SK-N-SH (cell line): ENCODE results near the gene ADGRB2.

Source experiments
- EP300 ChIP-seq, 2 experiments: IDR thresholded peaks; 2 replicates each; pipeline versions ENCODE4 v1.4.0 to v1.6.1; 2012; ENCODE audit warnings: borderline replicate concordance in 1 of 2, low read depth in 1 of 2, low read length in 1 of 2
- EZH2phosphoT487 ChIP-seq: fragments of 200-600 bp; sonication (generic); IDR thresholded peaks from 2 replicates; pipeline ENCODE4 v1.6.1; 2017; ENCODE audit warnings: low read depth, mixed run types, mild to moderate bottlenecking, antibody characterized with exemption, moderate library complexity, borderline replicate concordance
- FOXM1 ChIP-seq: IDR thresholded peaks from 2 replicates; pipeline ENCODE4 v1.4.0; 2012; ENCODE audit warnings: low read depth, mild to moderate bottlenecking
- MXI1 ChIP-seq: IDR thresholded peaks from 2 replicates; pipeline ENCODE4 v1.6.1; 2012; ENCODE audit warnings: mild to moderate bottlenecking, low read depth, low read length, improper control_type of control experiment
- NFIC ChIP-seq: IDR thresholded peaks from 2 replicates; pipeline ENCODE4 v1.4.0; 2012; ENCODE audit warnings: borderline replicate concordance
- NRF1 ChIP-seq: IDR thresholded peaks from 2 replicates; pipeline ENCODE4 v1.6.1; 2012; ENCODE audit warnings: low read depth, mild to moderate bottlenecking, low read length
- POLR2AphosphoS5 ChIP-seq: IDR thresholded peaks from 2 replicates; pipeline ENCODE4 v1.6.1; 2012; ENCODE audit warnings: low read depth, low read length
- REST ChIP-seq: IDR thresholded peaks from 2 replicates; pipeline ENCODE4 v1.6.1; 2012; ENCODE audit warnings: mild to moderate bottlenecking, low read depth, low read length, moderate library complexity
- RFX5 ChIP-seq: IDR thresholded peaks from 2 replicates; pipeline ENCODE4 v1.6.1; 2012; ENCODE audit warnings: mild to moderate bottlenecking, improper control_type of control experiment, low read length
- SMC3 ChIP-seq: IDR thresholded peaks from 2 replicates; pipeline ENCODE4 v1.6.1; 2012; ENCODE audit warnings: low read depth, low read length, improper control_type of control experiment
- USF1 ChIP-seq: IDR thresholded peaks from 2 replicates; pipeline ENCODE4 v1.4.0; 2012; ENCODE audit warnings: low read depth, borderline replicate concordance
- TF ChIP-seq, protein P1 (sequence below): fragments of 200-600 bp; sonication (generic); IDR thresholded peaks from 2 replicates; pipeline ENCODE4 v1.6.1; 2017; ENCODE audit warnings: antibody characterized with exemption, mild to moderate bottlenecking, moderate library complexity
- TF ChIP-seq, protein P2 (sequence below): IDR thresholded peaks from 2 replicates; pipeline ENCODE4; 2012
- TF ChIP-seq, protein P3 (sequence below): fragments of 150-350 bp; IDR thresholded peaks from 2 replicates; pipeline ENCODE4 v1.6.1; 2016; ENCODE audit warnings: mild to moderate bottlenecking, low read depth, low read length

- TF ChIP-seq, protein P1, sequence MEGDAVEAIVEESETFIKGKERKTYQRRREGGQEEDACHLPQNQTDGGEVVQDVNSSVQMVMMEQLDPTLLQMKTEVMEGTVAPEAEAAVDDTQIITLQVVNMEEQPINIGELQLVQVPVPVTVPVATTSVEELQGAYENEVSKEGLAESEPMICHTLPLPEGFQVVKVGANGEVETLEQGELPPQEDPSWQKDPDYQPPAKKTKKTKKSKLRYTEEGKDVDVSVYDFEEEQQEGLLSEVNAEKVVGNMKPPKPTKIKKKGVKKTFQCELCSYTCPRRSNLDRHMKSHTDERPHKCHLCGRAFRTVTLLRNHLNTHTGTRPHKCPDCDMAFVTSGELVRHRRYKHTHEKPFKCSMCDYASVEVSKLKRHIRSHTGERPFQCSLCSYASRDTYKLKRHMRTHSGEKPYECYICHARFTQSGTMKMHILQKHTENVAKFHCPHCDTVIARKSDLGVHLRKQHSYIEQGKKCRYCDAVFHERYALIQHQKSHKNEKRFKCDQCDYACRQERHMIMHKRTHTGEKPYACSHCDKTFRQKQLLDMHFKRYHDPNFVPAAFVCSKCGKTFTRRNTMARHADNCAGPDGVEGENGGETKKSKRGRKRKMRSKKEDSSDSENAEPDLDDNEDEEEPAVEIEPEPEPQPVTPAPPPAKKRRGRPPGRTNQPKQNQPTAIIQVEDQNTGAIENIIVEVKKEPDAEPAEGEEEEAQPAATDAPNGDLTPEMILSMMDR = no peak
- TF ChIP-seq REST = no peak
- TF ChIP-seq, protein P2, sequence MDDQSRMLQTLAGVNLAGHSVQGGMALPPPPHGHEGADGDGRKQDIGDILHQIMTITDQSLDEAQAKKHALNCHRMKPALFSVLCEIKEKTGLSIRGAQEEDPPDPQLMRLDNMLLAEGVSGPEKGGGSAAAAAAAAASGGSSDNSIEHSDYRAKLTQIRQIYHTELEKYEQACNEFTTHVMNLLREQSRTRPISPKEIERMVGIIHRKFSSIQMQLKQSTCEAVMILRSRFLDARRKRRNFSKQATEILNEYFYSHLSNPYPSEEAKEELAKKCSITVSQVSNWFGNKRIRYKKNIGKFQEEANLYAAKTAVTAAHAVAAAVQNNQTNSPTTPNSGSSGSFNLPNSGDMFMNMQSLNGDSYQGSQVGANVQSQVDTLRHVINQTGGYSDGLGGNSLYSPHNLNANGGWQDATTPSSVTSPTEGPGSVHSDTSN = no peak; the same call in 1 of the 2 replicates
- TF ChIP-seq EP300 (IDR thresholded peaks at IDR 0.05; ENCODE audit: borderline replicate concordance in 1 of 2, low read depth in 1 of 2, low read length in 1 of 2) = no peak
- TF ChIP-seq MXI1 = no peak
- no peak for TF ChIP-seq USF1
- no peak for TF ChIP-seq POLR2AphosphoS5
- no peak for TF ChIP-seq RFX5
- TF ChIP-seq NFIC = peak; percentile 61
- no peak for TF ChIP-seq EZH2phosphoT487
- TF ChIP-seq, protein P3, sequence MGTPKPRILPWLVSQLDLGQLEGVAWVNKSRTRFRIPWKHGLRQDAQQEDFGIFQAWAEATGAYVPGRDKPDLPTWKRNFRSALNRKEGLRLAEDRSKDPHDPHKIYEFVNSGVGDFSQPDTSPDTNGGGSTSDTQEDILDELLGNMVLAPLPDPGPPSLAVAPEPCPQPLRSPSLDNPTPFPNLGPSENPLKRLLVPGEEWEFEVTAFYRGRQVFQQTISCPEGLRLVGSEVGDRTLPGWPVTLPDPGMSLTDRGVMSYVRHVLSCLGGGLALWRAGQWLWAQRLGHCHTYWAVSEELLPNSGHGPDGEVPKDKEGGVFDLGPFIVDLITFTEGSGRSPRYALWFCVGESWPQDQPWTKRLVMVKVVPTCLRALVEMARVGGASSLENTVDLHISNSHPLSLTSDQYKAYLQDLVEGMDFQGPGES = no peak
- TF ChIP-seq NRF1 = no peak
- no peak for TF ChIP-seq SMC3
- TF ChIP-seq FOXM1 = no peak
Measured at GRCh38 chr1:31712630-31713029, 51.5 kb downstream of the ADGRB2 start.
